Neuronal stem cell (in vitro differentiated cells): Measurements from ENCODE around the gene TNS1.
A peak's percentile ranks its signal among the peaks of the same experiment; 100 is the strongest.

Source experiments
- DNase-seq: peaks from one replicate; pipeline ENCODE4 v3.0.0-alpha.2; 2013; ENCODE audit warnings: low spot score
- H2AFZ ChIP-seq: one replicate; pipeline ENCODE4 v1.6.1; 2013; ENCODE audit warnings: mild to moderate bottlenecking, low read length, inconsistent platforms
- H2AK5ac ChIP-seq: 2 replicates; pipeline ENCODE4 v1.6.1; 2013; ENCODE audit warnings: low read depth, mild to moderate bottlenecking, inconsistent platforms, low read length, moderate library complexity, mixed read lengths
- H2BK120ac ChIP-seq: 2 replicates; pipeline ENCODE4 v1.6.1; 2013; ENCODE audit warnings: low read depth, mild to moderate bottlenecking, inconsistent platforms, low read length, moderate library complexity, mixed read lengths
- H2BK12ac ChIP-seq: one replicate; pipeline ENCODE4 v1.6.1; 2013; ENCODE audit warnings: low read length, inconsistent platforms
- H2BK15ac ChIP-seq: 2 replicates; pipeline ENCODE4 v1.6.1; 2013; ENCODE audit warnings: mild to moderate bottlenecking, low read length, inconsistent platforms, mixed read lengths
- H2BK5ac ChIP-seq: one replicate; pipeline ENCODE4 v1.6.1; 2013; ENCODE audit warnings: inconsistent platforms, mild to moderate bottlenecking, low read length, moderate library complexity
- H3K14ac ChIP-seq: one replicate; pipeline ENCODE4 v1.6.1; 2013; ENCODE audit warnings: low read length, inconsistent platforms
- H3K18ac ChIP-seq: 2 replicates; pipeline ENCODE4 v1.6.1; 2013; ENCODE audit warnings: low read length, inconsistent platforms
- H3K23ac ChIP-seq: 2 replicates; pipeline ENCODE4 v1.6.1; 2013; ENCODE audit warnings: low read depth, mild to moderate bottlenecking, mixed read lengths, low read length, inconsistent platforms; ENCODE audit not compliant: poor library complexity
- H3K27ac ChIP-seq: replicated peaks from 3 replicates; pipeline ENCODE4 v1.5.1; 2013; ENCODE audit warnings: low read length, inconsistent platforms
- H3K27me3 ChIP-seq, 3 experiments: 2 replicates each; pipeline ENCODE4 v1.6.1; 2013; ENCODE audit warnings: low read length in 3 of 3, mild to moderate bottlenecking in 2 of 3, inconsistent platforms in 1 of 3, low read depth in 1 of 3, mixed read lengths in 1 of 3, moderate library complexity in 1 of 3; ENCODE audit not compliant: control insufficient read depth in 3 of 3, insufficient read depth in 3 of 3
- H3K36me3 ChIP-seq, 2 donors: replicated peaks in 1 of 2; 2 replicates each; pipeline ENCODE4 v1.6.1; 2013; ENCODE audit warnings: low read length in 2 of 2; ENCODE audit not compliant: control insufficient read depth in 2 of 2, insufficient read depth in 2 of 2
- H3K4ac ChIP-seq: 2 replicates; pipeline ENCODE4 v1.6.1; 2013; ENCODE audit warnings: inconsistent platforms, mild to moderate bottlenecking, low read length, moderate library complexity
- H3K4me1 ChIP-seq, 2 donors: 1 replicate in 1 of 2; 2 replicates in 1 of 2; pipeline ENCODE4 v1.6.1; 2013; ENCODE audit warnings: low read length in 2 of 2, low read depth in 1 of 2; ENCODE audit not compliant: control insufficient read depth in 2 of 2, insufficient read depth in 1 of 2
- H3K4me2 ChIP-seq: one replicate; pipeline ENCODE4 v1.6.1; 2013; ENCODE audit warnings: mild to moderate bottlenecking, low read length, inconsistent platforms; ENCODE audit not compliant: insufficient read depth, poor library complexity, severe bottlenecking
- H3K4me3 ChIP-seq, 2 donors: 2 replicates each; pipeline ENCODE4 v1.5.1; 2013; ENCODE audit warnings: low read length in 2 of 2, mild to moderate bottlenecking in 2 of 2, inconsistent platforms in 1 of 2, moderate library complexity in 1 of 2
- H3K79me1 ChIP-seq: one replicate; pipeline ENCODE4 v1.6.1; 2013; ENCODE audit warnings: low read depth, mild to moderate bottlenecking, inconsistent platforms, low read length, moderate library complexity
- H3K9ac ChIP-seq: one replicate; pipeline ENCODE4 v1.6.1; 2013; ENCODE audit warnings: mild to moderate bottlenecking, low read depth, low read length, inconsistent platforms; ENCODE audit not compliant: poor library complexity
- H3K9me3 ChIP-seq, 2 donors: replicated peaks in 1 of 2; 2 replicates each; pipeline versions ENCODE3 to v1.6.1; 2013; ENCODE audit warnings: low read length in 2 of 2, mild to moderate bottlenecking in 2 of 2, inconsistent platforms in 1 of 2, low read depth in 1 of 2, mixed read lengths in 1 of 2, moderate library complexity in 1 of 2; ENCODE audit not compliant: control insufficient read depth in 2 of 2, insufficient read depth in 1 of 2
- H4K8ac ChIP-seq: one replicate; pipeline ENCODE4 v1.6.1; 2013; ENCODE audit warnings: low read depth, mild to moderate bottlenecking, inconsistent platforms, low read length, moderate library complexity
- H4K91ac ChIP-seq: one replicate; pipeline ENCODE4 v1.6.1; 2013; ENCODE audit warnings: low read length, low read depth, mild to moderate bottlenecking, inconsistent platforms; ENCODE audit not compliant: poor library complexity
- WGBS, 2 donors: extraction: QIAGEN DNeasy Blood & Tissue Kit; methylation state at CpG; one replicate each; pipeline ENCODE4 v1.1.7; 2013; ENCODE audit warnings: missing lambda C conversion rate in 2 of 2, mixed read lengths in 1 of 2; ENCODE audit not compliant: insufficient read length in 2 of 2, insufficient replicate concordance in 1 of 2; ENCODE audit errors: extremely low coverage in 2 of 2; 5-methylcytosine and 5-hydroxymethylcytosine counted together

Gene TNS1

DNA sequence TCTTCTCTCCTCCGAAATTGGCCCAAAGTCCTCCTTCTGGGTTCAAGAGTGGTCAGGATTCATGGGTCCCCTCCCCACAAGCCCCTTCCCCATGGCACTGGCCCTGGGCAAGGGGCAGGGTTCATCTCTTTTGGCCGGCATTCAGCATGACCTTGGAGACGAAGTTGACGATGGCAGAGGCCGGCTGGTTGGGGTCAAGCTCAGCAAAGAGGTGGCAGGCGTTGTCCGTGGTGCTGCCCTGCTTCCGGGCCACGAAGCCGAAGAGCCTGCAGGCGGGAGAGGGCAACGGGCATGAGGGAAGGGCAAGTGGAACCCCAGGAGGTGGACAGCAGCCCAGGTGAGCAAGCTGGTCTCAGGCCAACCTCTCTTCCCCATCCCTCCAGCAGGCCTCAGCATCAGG, 198.5 kb downstream of the TNS1 start:
- H3K23ac ChIP-seq, result no peak overlapping the region
- H3K79me1 ChIP-seq, result peaks cover 3% of the 10 kb centered on the region
- peaks cover 0 to 5% of the 10 kb centered on the region in 2 donors for H3K9me3 ChIP-seq
- peaks cover 0 to 4% (median 0%) of the 10 kb centered on the region in 3 experiments for H3K27me3 ChIP-seq
- H2BK15ac ChIP-seq, result no peak overlapping the region
- H3K14ac ChIP-seq, result no peak overlapping the region
- no peak overlapping the region for H3K27ac ChIP-seq
- peak overlapping the region; percentile 69 for H3K18ac ChIP-seq
- H2BK120ac ChIP-seq, result peak overlapping the region; percentile 53
- no peak overlapping the region for H2BK5ac ChIP-seq
- peaks cover 0 to 2% of the 10 kb centered on the region in 2 donors for H3K36me3 ChIP-seq
- H3K4me2 ChIP-seq, result no peak overlapping the region
- no peak overlapping the region for H4K8ac ChIP-seq
- H2AK5ac ChIP-seq, result no peak overlapping the region
- peaks cover 7 to 9% of the 10 kb centered on the region in 2 donors for H3K4me1 ChIP-seq
- H3K9ac ChIP-seq, result no peak overlapping the region
- DNase-seq, result no peak
- no peak overlapping the region for H3K4me3 ChIP-seq
- no peak overlapping the region for H2BK12ac ChIP-seq
- no CpG with 5 or more reads among the region's 12 CpGs for WGBS, 2 donors
- no peak overlapping the region for H2AFZ ChIP-seq
- H4K91ac ChIP-seq, result no peak overlapping the region
- H3K4ac ChIP-seq, result no peak overlapping the region

DNA sequence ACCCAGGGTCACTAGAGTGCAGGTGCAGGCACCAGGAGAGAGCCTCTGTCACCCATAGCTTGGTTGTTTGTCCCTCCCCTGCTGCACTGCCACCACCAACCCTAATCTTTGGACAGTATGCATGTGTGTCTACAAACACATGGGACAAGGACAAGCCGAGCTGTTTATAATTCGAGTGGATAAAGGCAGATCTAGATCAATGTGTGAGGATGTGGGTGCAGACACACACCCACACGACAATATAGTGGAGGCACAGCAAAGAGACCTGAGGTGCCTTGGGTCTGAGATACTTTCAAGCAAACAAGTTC, 199.2 kb downstream of the TNS1 start:
- H3K36me3 ChIP-seq, result peaks cover 0 to 2% of the 10 kb centered on the region in 2 donors
- no peak for DNase-seq
- no peak overlapping the region for H2AFZ ChIP-seq
- H3K18ac ChIP-seq, result no peak overlapping the region
- H4K8ac ChIP-seq, result no peak overlapping the region
- no peak overlapping the region for H3K4me2 ChIP-seq
- no peak overlapping the region for H2BK120ac ChIP-seq
- no peak overlapping the region for H4K91ac ChIP-seq
- no peak overlapping the region for H3K27ac ChIP-seq
- no peak overlapping the region for H3K4me3 ChIP-seq
- H3K4me1 ChIP-seq, result peaks cover 7 to 9% of the 10 kb centered on the region in 2 donors
- no peak overlapping the region for H3K14ac ChIP-seq
- H3K9ac ChIP-seq, result no peak overlapping the region
- H3K27me3 ChIP-seq, result peaks cover 0 to 4% (median 0%) of the 10 kb centered on the region in 3 experiments
- no peak overlapping the region for H3K23ac ChIP-seq
- H2BK12ac ChIP-seq, result no peak overlapping the region
- H2BK15ac ChIP-seq, result no peak overlapping the region
- no peak overlapping the region for H2AK5ac ChIP-seq
- H3K4ac ChIP-seq, result no peak overlapping the region
- no peak overlapping the region for H2BK5ac ChIP-seq
- no CpG with 5 or more reads among the region's 3 CpGs for WGBS, 2 donors
- H3K9me3 ChIP-seq, result peaks cover 0 to 5% of the 10 kb centered on the region in 2 donors
- H3K79me1 ChIP-seq, result peaks cover 3% of the 10 kb centered on the region

DNA sequence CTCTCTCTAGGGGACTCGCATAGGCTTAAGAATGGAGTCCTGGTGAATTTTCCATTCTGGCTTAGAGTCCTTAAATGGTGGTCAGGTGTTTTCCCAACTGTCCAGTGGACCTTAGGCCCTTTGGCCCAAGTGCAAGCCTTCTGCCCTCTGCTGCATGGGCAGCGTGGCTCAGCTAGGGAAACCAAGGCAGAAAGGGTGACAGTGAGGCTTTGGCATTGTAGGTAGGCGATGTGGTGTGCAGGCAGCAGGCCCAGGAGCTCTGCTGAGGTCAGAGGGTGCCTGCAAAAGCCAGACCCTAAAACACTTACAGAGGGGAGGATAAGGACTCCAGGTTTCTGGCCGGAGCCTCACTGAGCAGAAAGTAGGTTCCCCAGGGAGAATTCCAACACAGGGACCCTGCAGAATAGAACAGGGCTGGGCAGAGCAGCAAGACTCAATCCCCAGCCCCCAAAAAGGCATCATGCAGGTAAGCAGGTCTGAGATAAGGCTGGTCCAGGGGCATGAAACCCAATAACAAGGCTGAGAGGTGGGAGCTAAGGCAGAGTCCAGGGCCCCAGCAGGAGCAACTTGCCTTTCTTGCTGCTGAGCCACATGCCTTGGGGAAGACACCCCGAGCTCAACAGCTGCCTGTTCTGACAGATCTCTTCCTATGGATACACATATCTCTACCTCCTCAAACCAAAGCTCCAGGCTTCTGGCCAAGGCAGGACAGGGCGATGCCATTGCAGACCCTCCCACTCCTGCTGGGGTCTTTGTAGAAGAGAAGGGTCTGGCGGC, 199.7 kb downstream of the TNS1 start:
- Histone ChIP-seq H3K4me1 (peaks cover 7 to 9% of the 10 kb centered on the region in 2 donors), H2BK120ac (no peak overlapping the region), H2AK5ac (no peak overlapping the region), H4K8ac (no peak overlapping the region), H3K23ac (no peak overlapping the region), H3K14ac (no peak overlapping the region), H3K4ac (no peak overlapping the region), H3K4me3 (no peak overlapping the region), H3K27me3 (peaks cover 0 to 4% (median 0%) of the 10 kb centered on the region in 3 experiments), H3K9ac (no peak overlapping the region), H2BK12ac (no peak overlapping the region), H2BK15ac (no peak overlapping the region), H4K91ac (no peak overlapping the region), H3K36me3 (peaks cover 0 to 2% of the 10 kb centered on the region in 2 donors), H3K18ac (no peak overlapping the region), H2BK5ac (no peak overlapping the region), H2AFZ (no peak overlapping the region), H3K27ac (no peak overlapping the region), H3K9me3 (peaks cover 0 to 5% of the 10 kb centered on the region in 2 donors), H3K79me1 (peaks cover 3% of the 10 kb centered on the region), H3K4me2 (no peak overlapping the region)
- no peak for DNase-seq
- no CpG with 5 or more reads among the region's 7 CpGs for WGBS, 2 donors

DNA sequence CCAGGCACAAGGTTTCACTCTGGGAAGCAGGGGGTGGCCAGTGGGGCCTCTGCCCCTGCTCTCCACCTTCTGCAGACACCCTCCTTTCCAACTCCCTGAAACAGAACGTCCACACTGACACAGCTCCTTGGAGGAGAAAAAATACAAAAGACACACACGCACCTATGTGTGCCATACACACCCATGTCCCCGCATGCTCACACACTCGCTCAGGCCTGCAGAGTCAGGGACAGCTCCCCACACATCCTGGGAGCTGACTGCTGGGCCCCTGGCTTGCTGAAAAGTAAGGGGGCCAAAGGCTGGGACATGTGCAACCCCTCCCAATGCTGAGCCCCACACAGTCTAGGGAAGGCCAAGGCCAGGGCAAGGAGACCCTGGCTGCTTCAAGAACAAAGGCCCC, 200.5 kb downstream of the TNS1 start:
- no peak overlapping the region for H3K27ac ChIP-seq
- H2BK12ac ChIP-seq, result no peak overlapping the region
- peaks cover 7 to 9% of the 10 kb centered on the region in 2 donors for H3K4me1 ChIP-seq
- WGBS, 2 donors, result no CpG with 5 or more reads among the region's 4 CpGs
- no peak overlapping the region for H3K4me3 ChIP-seq
- H3K36me3 ChIP-seq, result peaks cover 0 to 2% of the 10 kb centered on the region in 2 donors
- no peak for DNase-seq
- peaks cover 3% of the 10 kb centered on the region for H3K79me1 ChIP-seq
- no peak overlapping the region for H3K14ac ChIP-seq
- H2AFZ ChIP-seq, result no peak overlapping the region
- no peak overlapping the region for H2AK5ac ChIP-seq
- H3K4me2 ChIP-seq, result no peak overlapping the region
- no peak overlapping the region for H3K18ac ChIP-seq
- H4K8ac ChIP-seq, result no peak overlapping the region
- H3K4ac ChIP-seq, result no peak overlapping the region
- H3K27me3 ChIP-seq, result peaks cover 0 to 4% (median 0%) of the 10 kb centered on the region in 3 experiments
- no peak overlapping the region for H2BK15ac ChIP-seq
- no peak overlapping the region for H3K23ac ChIP-seq
- no peak overlapping the region for H2BK5ac ChIP-seq
- no peak overlapping the region for H3K9ac ChIP-seq
- no peak overlapping the region for H4K91ac ChIP-seq
- H3K9me3 ChIP-seq, result peaks cover 0 to 5% of the 10 kb centered on the region in 2 donors
- no peak overlapping the region for H2BK120ac ChIP-seq
